Karpas-422 (cell line): ENCODE data around the gene FDCSP. TPM values are rescaled to one million over a fixed set of nuclear protein-coding genes. Genes with fewer than 3 reads are reported as not detected.
"Not testable (repeated sequence)": the region's sequence is repeated elsewhere in the genome, so short reads cannot be mapped to it uniquely, and the experiment has no call there.

Source experiments
- DNase-seq: peaks from one replicate; pipeline ENCODE4 v3.0.0-alpha.2; 2015
- H2AFZ ChIP-seq: fragments of 200-600 bp; sonication (generic); 2 replicates; pipeline ENCODE4 v1.6.1; 2014; ENCODE audit warnings: antibody characterized with exemption, low read length, mixed read lengths
- H3K27ac ChIP-seq: fragments of 200-600 bp; sonication (generic); 2 replicates; pipeline ENCODE4 v1.5.1; 2014; ENCODE audit warnings: mild to moderate bottlenecking, low read length, moderate library complexity
- H3K27me3 ChIP-seq: fragments of 200-600 bp; sonication (generic); 2 replicates; pipeline ENCODE4 v1.6.1; 2014; ENCODE audit warnings: low read length, mixed read lengths
- H3K36me3 ChIP-seq: fragments of 200-600 bp; sonication (generic); 2 replicates; pipeline ENCODE4 v1.6.1; 2014; ENCODE audit warnings: low read length, mixed read lengths; ENCODE audit not compliant: insufficient read depth
- H3K4me1 ChIP-seq: fragments of 200-600 bp; sonication (generic); 2 replicates; pipeline ENCODE4 v1.6.1; 2014; ENCODE audit warnings: mild to moderate bottlenecking, low read length, mixed read lengths
- H3K4me2 ChIP-seq: fragments of 200-600 bp; sonication (generic); 2 replicates; pipeline ENCODE4 v1.6.1; 2014; ENCODE audit warnings: low read length, low read depth, mild to moderate bottlenecking; ENCODE audit not compliant: poor library complexity, severe bottlenecking
- H3K4me3 ChIP-seq: fragments of 200-600 bp; sonication (generic); 2 replicates; pipeline ENCODE4 v1.5.1; 2014; ENCODE audit warnings: mild to moderate bottlenecking, antibody characterized with exemption, low read length, mixed read lengths
- H3K79me2 ChIP-seq: fragments of 200-600 bp; sonication (generic); 2 replicates; pipeline ENCODE4 v1.6.1; 2014; ENCODE audit warnings: mild to moderate bottlenecking, low read length, mixed read lengths
- H3K9ac ChIP-seq: fragments of 200-600 bp; sonication (generic); 2 replicates; pipeline ENCODE4 v1.6.0; 2014; ENCODE audit warnings: low read length
- H3K9me2 ChIP-seq: fragments of 200-600 bp; sonication (generic), shearing (Covaris generic); replicated peaks from 2 replicates; pipeline ENCODE4 v1.6.0; 2014; ENCODE audit warnings: mild to moderate bottlenecking, low read length, moderate library complexity; ENCODE audit not compliant: insufficient read depth
- H3K9me3 ChIP-seq: fragments of 300-700, 200-600 bp; sonication (generic); 2 replicates; pipeline ENCODE4 v1.6.1; 2014; ENCODE audit warnings: low read length, mixed read lengths
- H4K20me1 ChIP-seq: fragments of 200-600 bp; sonication (generic); 2 replicates; pipeline ENCODE4 v1.6.1; 2014; ENCODE audit warnings: mild to moderate bottlenecking, antibody characterized with exemption, low read length, low read depth; ENCODE audit not compliant: insufficient read depth
- total RNA-seq: library from RNA; depleted of rRNA; stranded (reverse); fragments of >200 nt; shearing (Covaris generic); gene quantifications from 2 replicates; pipeline ENCODE4 v1.2.3, GENCODE V29; 2014; ENCODE audit warnings: low replicate concordance

Gene FDCSP
- total RNA-seq, 1 experiment from 2014 or later = not detected

GRCh38 chr4:70216109-70216508 lies 9.8 kb upstream of the FDCSP start:
- H3K9me2 ChIP-seq, H3K4me1 ChIP-seq, H4K20me1 ChIP-seq, H3K36me3 ChIP-seq, H3K9me3 ChIP-seq, H3K4me3 ChIP-seq, H3K4me2 ChIP-seq, H2AFZ ChIP-seq, H3K27ac ChIP-seq, H3K27me3 ChIP-seq, DNase-seq, H3K79me2 ChIP-seq, H3K9ac ChIP-seq: not testable (repeated sequence)

DNA sequence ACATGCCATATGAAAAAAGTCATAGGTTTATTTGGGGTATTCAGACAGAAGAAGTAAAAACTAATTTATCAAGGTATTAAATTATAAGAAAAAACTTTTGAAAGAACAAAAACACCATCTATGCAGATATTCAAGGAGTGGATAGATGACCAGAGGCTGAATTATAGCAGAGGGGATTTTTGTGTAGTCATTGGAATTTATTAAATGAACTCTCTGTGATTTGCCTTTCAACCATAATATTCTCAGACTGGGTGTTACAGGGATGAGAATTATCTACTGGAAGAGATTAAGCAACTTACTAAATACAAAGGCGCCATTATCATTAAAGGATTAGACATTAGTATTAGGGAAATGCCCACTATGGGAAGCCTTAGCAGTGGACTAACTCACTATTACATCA lies 9.4 kb upstream of the FDCSP start:
- H3K9me2 ChIP-seq = not testable (repeated sequence)

GRCh38 chr4:70221389-70221788 lies 4.5 kb upstream of the FDCSP start:
- H3K9ac ChIP-seq, H3K36me3 ChIP-seq, H3K4me3 ChIP-seq, H3K79me2 ChIP-seq, H3K27ac ChIP-seq, H3K9me3 ChIP-seq, H3K9me2 ChIP-seq, H3K4me1 ChIP-seq, H3K4me2 ChIP-seq, H4K20me1 ChIP-seq, H3K27me3 ChIP-seq, H2AFZ ChIP-seq, DNase-seq: not testable (repeated sequence)

More for the DNA sequence above, 9.4 kb upstream of the FDCSP start:
- not testable (repeated sequence) for H2AFZ ChIP-seq, DNase-seq, H3K4me1 ChIP-seq, H3K4me3 ChIP-seq, H3K27ac ChIP-seq, H3K79me2 ChIP-seq, H3K36me3 ChIP-seq, H3K27me3 ChIP-seq, H3K9me3 ChIP-seq, H3K4me2 ChIP-seq, H3K9ac ChIP-seq, H4K20me1 ChIP-seq

DNA sequence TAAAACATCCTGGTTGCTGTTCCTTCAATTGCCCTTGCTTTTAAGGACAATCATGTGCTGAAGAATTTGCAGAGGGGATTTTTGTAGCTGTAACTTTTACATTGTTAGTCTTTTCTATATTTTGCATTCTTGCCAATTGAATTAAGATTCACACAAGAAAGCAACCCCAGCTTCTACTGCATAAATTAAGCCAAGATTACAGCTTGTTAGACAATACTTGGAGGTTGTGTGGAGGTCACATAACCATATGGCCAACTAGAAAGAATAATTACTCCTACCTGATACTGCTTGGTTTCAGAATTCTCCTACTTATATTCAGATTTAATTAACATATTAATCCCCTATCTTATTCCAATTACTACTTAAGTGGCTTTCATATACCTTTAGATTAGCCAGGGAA lies 4.1 kb upstream of the FDCSP start:
- not testable (repeated sequence) for H3K9ac ChIP-seq, H3K27me3 ChIP-seq, H3K27ac ChIP-seq, DNase-seq, H3K4me1 ChIP-seq, H3K36me3 ChIP-seq, H4K20me1 ChIP-seq, H3K4me2 ChIP-seq, H3K9me2 ChIP-seq, H2AFZ ChIP-seq, H3K4me3 ChIP-seq, H3K79me2 ChIP-seq, H3K9me3 ChIP-seq

GRCh38 chr4:70236125-70236524 lies 10.2 kb downstream of the FDCSP start:
- Histone ChIP-seq H3K9ac (no peak overlapping the region), H4K20me1 (no peaks in the 10 kb centered on the region), H3K4me2 (no peak overlapping the region), H3K4me3 (no peak overlapping the region), H3K27me3 (no peaks in the 10 kb centered on the region), H3K9me2 (no peaks in the 10 kb centered on the region), H3K36me3 (no peaks in the 10 kb centered on the region), H3K27ac (no peak overlapping the region), H3K4me1 (no peaks in the 10 kb centered on the region), H3K79me2 (no peaks in the 10 kb centered on the region), H2AFZ (no peak overlapping the region), H3K9me3 (no peaks in the 10 kb centered on the region)
- DNase-seq = no peak

- Histone ChIP-seq H3K9me2 (no peaks in the 10 kb centered on the region), H3K27ac (no peak overlapping the region), H3K4me1 (no peaks in the 10 kb centered on the region), H4K20me1 (no peaks in the 10 kb centered on the region), H3K4me2 (no peak overlapping the region), H3K79me2 (no peaks in the 10 kb centered on the region), H3K4me3 (no peak overlapping the region), H3K36me3 (no peaks in the 10 kb centered on the region), H3K27me3 (no peaks in the 10 kb centered on the region), H3K9ac (no peak overlapping the region), H3K9me3 (no peaks in the 10 kb centered on the region), H2AFZ (no peak overlapping the region)
- no peak for DNase-seq
Measured at GRCh38 chr4:70239131-70239883, 13.4 kb downstream of the FDCSP start.

DNA sequence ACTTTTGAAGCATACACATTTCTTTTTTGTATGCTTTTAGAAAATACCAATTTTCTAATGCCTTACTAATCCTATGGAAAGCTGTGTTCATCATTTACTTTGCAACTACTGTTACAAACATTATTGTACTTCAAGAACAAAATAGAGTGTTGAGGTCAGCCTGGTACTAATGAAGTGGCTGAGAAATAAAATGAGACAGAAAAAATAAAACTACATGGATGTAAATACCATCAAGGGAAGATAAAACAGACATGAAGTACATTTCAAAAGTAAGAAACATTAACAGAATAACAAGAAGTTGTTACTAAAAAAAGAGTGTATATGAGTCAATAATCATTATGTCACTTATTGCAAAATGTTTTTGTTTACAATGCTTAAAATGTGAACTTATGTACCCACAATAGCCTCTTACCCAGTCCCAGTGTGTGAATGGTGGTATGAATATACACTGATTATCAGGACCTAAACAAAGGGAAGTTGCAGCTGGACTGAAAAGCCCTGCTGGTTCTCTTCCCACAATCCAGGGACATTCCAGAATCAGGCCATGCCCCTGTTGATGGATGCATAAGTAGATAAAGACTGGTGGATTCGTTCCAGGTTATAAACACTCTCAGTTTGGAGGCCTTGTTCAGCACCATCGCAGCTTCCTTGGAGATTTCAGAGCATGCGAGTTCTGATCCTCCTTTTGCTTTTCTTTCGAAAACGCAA lies 14.1 kb downstream of the FDCSP start:
- Histone ChIP-seq H2AFZ (no peak overlapping the region), H3K9me3 (no peaks in the 10 kb centered on the region), H3K4me1 (no peaks in the 10 kb centered on the region), H3K36me3 (no peaks in the 10 kb centered on the region), H3K27me3 (no peaks in the 10 kb centered on the region), H3K27ac (no peak overlapping the region), H4K20me1 (no peaks in the 10 kb centered on the region), H3K79me2 (no peaks in the 10 kb centered on the region), H3K9me2 (no peaks in the 10 kb centered on the region), H3K4me3 (no peak overlapping the region), H3K9ac (no peak overlapping the region), H3K4me2 (no peak overlapping the region)
- DNase-seq = no peak

GRCh38 chr4:70242297-70242696 lies 16.4 kb downstream of the FDCSP start, which contains the start of gene CSN3:
TSS of gene CSN3 (plus strand) at chr4:70242597. CDS start at chr4:70244820, 2,223 bp downstream.
- not testable (repeated sequence) for H3K27ac ChIP-seq, H3K4me1 ChIP-seq, H3K27me3 ChIP-seq, H2AFZ ChIP-seq, H3K4me2 ChIP-seq, H3K4me3 ChIP-seq, H3K79me2 ChIP-seq, H4K20me1 ChIP-seq, DNase-seq, H3K9me3 ChIP-seq, H3K9me2 ChIP-seq, H3K36me3 ChIP-seq, H3K9ac ChIP-seq
